NB4 (cell line): ENCODE results near the gene MYOCD.

Source experiments
- POLR2A ChIP-seq: IDR thresholded peaks from 2 replicates; pipeline ENCODE4 v1.6.1; 2011; ENCODE audit warnings: mild to moderate bottlenecking; ENCODE audit not compliant: insufficient read length; ENCODE audit errors: extremely low read depth
- TF ChIP-seq, protein P1 (sequence below): IDR thresholded peaks from one replicate; pipeline ENCODE4 v1.5.1; 2012; ENCODE audit warnings: low read depth, low read length
- TF ChIP-seq, protein P2 (sequence below): IDR thresholded peaks from 2 replicates; pipeline ENCODE4 v1.6.1; 2011; ENCODE audit warnings: low read depth, low read length

DNA sequence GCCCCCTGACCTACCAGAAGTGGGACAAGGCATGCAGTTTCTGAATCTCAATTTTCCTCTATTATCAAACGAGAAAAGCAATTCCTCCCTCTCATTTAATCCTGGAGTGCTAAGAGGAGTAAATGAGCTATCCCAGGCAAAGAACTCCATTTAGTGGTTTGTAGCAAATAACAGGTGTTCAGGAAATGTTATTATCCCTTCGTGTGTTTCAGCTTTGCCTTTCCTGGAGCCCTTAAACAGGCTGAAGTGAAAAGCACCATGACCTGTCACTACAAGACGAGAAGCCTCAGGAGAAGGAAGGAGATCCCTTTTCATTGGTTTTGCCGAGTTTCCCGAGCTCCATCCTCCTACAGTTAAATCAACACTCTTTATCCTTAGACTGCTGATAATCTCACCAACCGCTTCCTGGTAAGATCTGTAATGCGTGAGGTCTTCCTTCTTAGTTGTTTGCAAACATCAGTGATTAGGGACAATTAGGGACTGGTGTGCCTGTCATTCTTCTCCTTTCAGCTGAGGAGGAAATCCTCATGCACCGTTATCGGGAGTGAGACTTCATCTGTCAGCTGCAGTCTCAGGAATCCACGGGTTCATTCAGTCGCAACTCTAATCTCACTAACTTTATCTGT, 30.8 kb upstream of the MYOCD start:
- TF ChIP-seq, protein P1, sequence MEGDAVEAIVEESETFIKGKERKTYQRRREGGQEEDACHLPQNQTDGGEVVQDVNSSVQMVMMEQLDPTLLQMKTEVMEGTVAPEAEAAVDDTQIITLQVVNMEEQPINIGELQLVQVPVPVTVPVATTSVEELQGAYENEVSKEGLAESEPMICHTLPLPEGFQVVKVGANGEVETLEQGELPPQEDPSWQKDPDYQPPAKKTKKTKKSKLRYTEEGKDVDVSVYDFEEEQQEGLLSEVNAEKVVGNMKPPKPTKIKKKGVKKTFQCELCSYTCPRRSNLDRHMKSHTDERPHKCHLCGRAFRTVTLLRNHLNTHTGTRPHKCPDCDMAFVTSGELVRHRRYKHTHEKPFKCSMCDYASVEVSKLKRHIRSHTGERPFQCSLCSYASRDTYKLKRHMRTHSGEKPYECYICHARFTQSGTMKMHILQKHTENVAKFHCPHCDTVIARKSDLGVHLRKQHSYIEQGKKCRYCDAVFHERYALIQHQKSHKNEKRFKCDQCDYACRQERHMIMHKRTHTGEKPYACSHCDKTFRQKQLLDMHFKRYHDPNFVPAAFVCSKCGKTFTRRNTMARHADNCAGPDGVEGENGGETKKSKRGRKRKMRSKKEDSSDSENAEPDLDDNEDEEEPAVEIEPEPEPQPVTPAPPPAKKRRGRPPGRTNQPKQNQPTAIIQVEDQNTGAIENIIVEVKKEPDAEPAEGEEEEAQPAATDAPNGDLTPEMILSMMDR = no peak
- no peak for TF ChIP-seq POLR2A
- TF ChIP-seq, protein P2, sequence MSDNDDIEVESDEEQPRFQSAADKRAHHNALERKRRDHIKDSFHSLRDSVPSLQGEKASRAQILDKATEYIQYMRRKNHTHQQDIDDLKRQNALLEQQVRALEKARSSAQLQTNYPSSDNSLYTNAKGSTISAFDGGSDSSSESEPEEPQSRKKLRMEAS = no peak
